Measurements from ENCODE around the gene GUCA2A. TPM values are rescaled to one million over a fixed set of nuclear protein-coding genes. Genes with fewer than 3 reads are reported as not detected.
A peak's percentile ranks its signal among the peaks of the same experiment; 100 is the strongest.

Gene GUCA2A
- total and polyA plus RNA-seq, 7 experiments from 2014 or later = 0.76 TPM; not detected in 6

DNA sequence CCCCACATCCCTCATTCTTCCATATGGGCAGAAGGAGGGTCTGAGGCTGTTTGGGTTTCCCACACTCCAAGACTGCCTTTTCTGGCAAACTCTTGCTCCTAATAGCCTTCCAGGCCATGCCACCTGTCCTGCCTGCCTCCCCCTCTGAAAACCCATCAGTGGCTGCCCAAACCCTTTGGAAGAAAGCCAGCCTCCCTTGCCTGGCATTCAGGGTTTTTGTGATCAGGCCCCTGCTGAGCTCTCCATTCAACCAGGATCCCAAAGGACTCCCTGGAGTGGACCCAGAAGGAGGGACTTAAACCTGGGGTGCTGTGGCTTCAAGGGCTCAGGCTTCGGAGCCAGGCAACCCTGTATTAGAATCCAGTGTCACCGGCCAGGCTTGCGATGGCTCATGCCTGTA is 4.2 kb upstream of the GUCA2A start:
- Histone ChIP-seq H3K27ac (ENCODE audit: low read depth, low read length) (no peak overlapping the region), H3K36me3 (ENCODE audit: control insufficient read depth in 2 of 3, insufficient read depth in 3 of 3, low read length in 3 of 3) (peaks cover 0 to under 1% (median 0%) of the 10 kb centered on the region in 3 experiments), H3K4me3 (ENCODE audit: low read length) (no peak overlapping the region), H3K9me3 (ENCODE audit: control insufficient read depth in 2 of 3, low read length in 3 of 3) (no peaks in the 10 kb centered on the region), H3K4me1 (ENCODE audit: control insufficient read depth in 2 of 2, insufficient read depth in 2 of 2, low read length in 2 of 2) (no peaks in the 10 kb centered on the region), H3K27me3 (ENCODE audit: control insufficient read depth in 2 of 2, insufficient read depth in 2 of 2, low read length in 2 of 2) (no peaks in the 10 kb centered on the region)
- H3K36me3 Mint-ChIP-seq = no peaks in the 10 kb centered on the region
- intact Hi-C loops (cut with micrococcal nuclease) = no loop called here
- H3K27me3 Mint-ChIP-seq = peaks cover 0 to 5% (median 0%) of the 10 kb centered on the region in 5 donors
- H3K4me1 Mint-ChIP-seq = peaks cover 0 to 2% (median 0%) of the 10 kb centered on the region in 7 donors
- H3K27ac Mint-ChIP-seq = no peak overlapping the region
- POLR2A ChIA-PET = no interaction called here
- H3K4me3 Mint-ChIP-seq = no peak overlapping the region
- CTCF ChIA-PET = no interaction called here
- no peak for DNase-seq
- no peak for ATAC-seq
- no peaks in the 10 kb centered on the region for H3K9me3 Mint-ChIP-seq

DNA sequence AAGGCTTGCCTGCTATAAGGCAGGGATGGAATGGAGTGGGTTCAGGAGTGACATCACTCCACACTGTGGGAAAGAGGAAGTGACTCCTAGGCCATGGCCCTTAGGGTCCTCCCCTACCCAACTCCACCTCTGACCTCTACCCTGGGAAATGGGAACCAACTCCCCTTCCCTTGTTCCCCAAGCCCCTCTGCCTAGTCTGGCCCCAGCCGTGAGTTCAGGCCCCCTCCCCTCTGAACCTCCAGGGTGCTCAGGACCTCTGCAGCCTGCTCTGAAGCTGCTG is 3.8 kb upstream of the GUCA2A start:
- H3K4me1 ChIP-seq (ENCODE audit: control insufficient read depth in 2 of 2, insufficient read depth in 2 of 2, low read length in 2 of 2) = no peaks in the 10 kb centered on the region
- no peak overlapping the region for H3K4me3 Mint-ChIP-seq
- no peaks in the 10 kb centered on the region for H3K9me3 Mint-ChIP-seq
- no peaks in the 10 kb centered on the region for H3K9me3 ChIP-seq (ENCODE audit: control insufficient read depth in 2 of 3, low read length in 3 of 3)
- no peaks in the 10 kb centered on the region for H3K27me3 ChIP-seq (ENCODE audit: control insufficient read depth in 2 of 2, insufficient read depth in 2 of 2, low read length in 2 of 2)
- peaks cover 0 to 5% (median 0%) of the 10 kb centered on the region in 5 donors for H3K27me3 Mint-ChIP-seq
- ChIA-PET POLR2A (no interaction called here), CTCF (no interaction called here)
- H3K27ac ChIP-seq (ENCODE audit: low read depth, low read length) = no peak overlapping the region
- peaks cover 0 to 2% (median 0%) of the 10 kb centered on the region in 7 donors for H3K4me1 Mint-ChIP-seq
- DNase-seq (no peak), ATAC-seq (peak; percentile 38)
- no peak overlapping the region for H3K27ac Mint-ChIP-seq
- H3K36me3 Mint-ChIP-seq = no peaks in the 10 kb centered on the region
- intact Hi-C loops (cut with micrococcal nuclease) = no loop called here
- no peaks in the 10 kb centered on the region for H3K36me3 ChIP-seq (ENCODE audit: control insufficient read depth in 2 of 3, insufficient read depth in 3 of 3, low read length in 3 of 3)
- no peak overlapping the region for H3K4me3 ChIP-seq (ENCODE audit: low read length)

DNA sequence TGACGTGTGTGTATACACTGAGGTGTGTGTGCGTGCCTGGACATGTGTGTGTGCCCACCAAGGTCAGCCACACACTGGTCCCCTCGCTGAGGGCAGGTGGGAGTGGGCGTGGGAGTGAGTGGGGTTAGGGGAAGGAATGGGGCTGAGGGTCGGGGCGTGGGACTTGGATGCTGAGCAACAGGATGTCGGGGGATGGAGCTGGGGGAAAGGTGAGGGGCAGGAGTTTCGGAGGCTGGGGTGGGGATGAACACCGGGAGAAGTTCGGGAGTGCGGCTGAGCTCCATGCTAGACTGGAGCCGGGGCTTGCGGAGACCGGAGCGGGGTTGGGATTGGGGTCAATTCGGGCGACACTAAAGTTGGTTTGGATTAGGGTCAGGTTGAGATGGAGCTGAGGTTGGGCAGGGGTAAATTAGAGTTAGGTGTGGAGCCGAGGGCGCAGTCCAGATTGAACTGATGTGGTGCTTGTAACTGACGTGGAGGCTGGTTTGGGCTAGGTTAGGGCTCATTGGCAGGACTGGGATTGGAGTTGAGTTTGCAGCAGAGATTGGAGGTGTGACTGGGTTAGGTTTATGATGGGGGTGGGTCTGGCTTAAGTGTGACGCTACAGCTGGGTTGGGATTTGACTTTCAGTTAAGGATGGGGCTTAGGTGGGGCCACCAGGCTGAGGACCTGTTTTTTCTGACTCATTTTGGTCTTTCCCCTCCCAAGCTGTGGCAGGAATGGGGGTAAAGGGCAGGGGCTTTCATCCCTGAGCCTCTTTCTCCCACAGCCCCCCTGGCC is 3.3 kb upstream of the GUCA2A start:
- Histone ChIP-seq H3K4me3 (ENCODE audit: low read length) (no peak overlapping the region), H3K9me3 (ENCODE audit: control insufficient read depth in 2 of 3, low read length in 3 of 3) (no peaks in the 10 kb centered on the region), H3K27ac (ENCODE audit: low read depth, low read length) (no peak overlapping the region), H3K27me3 (ENCODE audit: control insufficient read depth in 2 of 2, insufficient read depth in 2 of 2, low read length in 2 of 2) (no peaks in the 10 kb centered on the region), H3K4me1 (ENCODE audit: control insufficient read depth in 2 of 2, insufficient read depth in 2 of 2, low read length in 2 of 2) (no peaks in the 10 kb centered on the region), H3K36me3 (ENCODE audit: control insufficient read depth in 2 of 3, insufficient read depth in 3 of 3, low read length in 3 of 3) (no peaks in the 10 kb centered on the region)
- Mint-ChIP-seq H3K27ac (peak overlapping the region in 1 of 9 donors; percentile 3), H3K27me3 (peaks cover 0 to 5% (median 0%) of the 10 kb centered on the region in 5 donors), H3K4me1 (peaks cover 0 to 2% (median 0%) of the 10 kb centered on the region in 7 donors), H3K4me3 (no peak overlapping the region), H3K36me3 (no peaks in the 10 kb centered on the region), H3K9me3 (no peaks in the 10 kb centered on the region)
- intact Hi-C loops (cut with micrococcal nuclease) = no loop called here
- ATAC-seq = no peak
- POLR2A ChIA-PET = no interaction called here
- DNase-seq = no peak
- CTCF ChIA-PET = no interaction called here

DNA sequence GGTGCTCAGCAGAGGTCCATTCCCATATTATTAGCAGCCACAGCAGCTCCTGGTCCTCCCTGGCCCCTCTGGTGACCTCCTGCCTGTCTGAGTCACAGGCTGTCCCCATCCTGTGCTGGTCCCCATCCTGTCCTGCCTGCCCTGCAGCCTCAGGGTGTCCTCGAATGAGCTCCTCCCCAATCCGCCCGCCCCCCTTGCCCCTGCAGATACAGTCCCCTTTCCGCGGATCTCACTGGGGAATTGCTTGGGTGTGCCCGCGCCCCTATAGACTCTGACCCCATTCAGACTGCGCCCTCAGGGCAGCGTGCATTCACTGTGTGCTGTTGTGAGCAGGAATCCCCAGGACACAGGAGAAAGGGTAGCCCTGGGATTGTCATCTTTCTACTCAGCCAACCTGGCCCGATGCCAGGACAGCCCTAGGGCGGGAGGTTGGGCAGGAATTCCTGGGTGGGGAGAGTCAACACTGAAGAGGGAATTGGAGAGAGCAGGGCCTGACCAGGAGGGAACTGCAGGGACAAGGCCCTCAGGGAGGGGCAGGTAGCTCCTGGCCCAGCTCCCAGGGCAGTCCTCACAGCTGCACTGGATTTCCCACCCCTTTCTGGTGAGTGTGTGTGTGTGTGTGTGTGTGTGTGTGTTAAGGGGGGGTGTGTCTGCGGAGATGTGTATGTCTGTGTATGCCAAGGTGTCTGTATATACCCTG is 1.1 kb upstream of the GUCA2A start:
- CTCF ChIA-PET = interaction anchor here (2.7 kb wide), 1 partner anchor 8 kb away, joined by 8 read pairs; no protein-coding TSS in a partner anchor
- peaks cover 1 to 11% (median 3%) of the 10 kb centered on the region in 11 donors for H3K9me3 Mint-ChIP-seq
- Histone ChIP-seq H3K27me3 (ENCODE audit: control insufficient read depth in 2 of 2, insufficient read depth in 2 of 2, low read length in 2 of 2) (no peaks in the 10 kb centered on the region), H3K4me1 (ENCODE audit: control insufficient read depth in 2 of 2, insufficient read depth in 2 of 2, low read length in 2 of 2) (no peaks in the 10 kb centered on the region), H3K9me3 (ENCODE audit: control insufficient read depth in 2 of 3, low read length in 3 of 3) (no peaks in the 10 kb centered on the region), H3K27ac (ENCODE audit: low read depth, low read length) (no peak overlapping the region), H3K36me3 (ENCODE audit: control insufficient read depth in 2 of 3, insufficient read depth in 3 of 3, low read length in 3 of 3) (no peaks in the 10 kb centered on the region), H3K4me3 (ENCODE audit: low read length) (no peak overlapping the region)
- H3K4me3 Mint-ChIP-seq = no peak overlapping the region
- H3K27ac Mint-ChIP-seq = no peak overlapping the region
- peaks cover 0 to 11% (median under 1%) of the 10 kb centered on the region in 5 donors for H3K27me3 Mint-ChIP-seq
- intact Hi-C loops (cut with micrococcal nuclease) = no loop called here
- DNase-seq (peak in 1 of 9 donors; percentile 13), ATAC-seq (no peak)
- POLR2A ChIA-PET = no interaction called here
- H3K36me3 Mint-ChIP-seq = peaks cover 0 to 6% (median 3%) of the 10 kb centered on the region in 5 donors
- peaks cover 0 to 3% (median 0%) of the 10 kb centered on the region in 7 donors for H3K4me1 Mint-ChIP-seq

DNA sequence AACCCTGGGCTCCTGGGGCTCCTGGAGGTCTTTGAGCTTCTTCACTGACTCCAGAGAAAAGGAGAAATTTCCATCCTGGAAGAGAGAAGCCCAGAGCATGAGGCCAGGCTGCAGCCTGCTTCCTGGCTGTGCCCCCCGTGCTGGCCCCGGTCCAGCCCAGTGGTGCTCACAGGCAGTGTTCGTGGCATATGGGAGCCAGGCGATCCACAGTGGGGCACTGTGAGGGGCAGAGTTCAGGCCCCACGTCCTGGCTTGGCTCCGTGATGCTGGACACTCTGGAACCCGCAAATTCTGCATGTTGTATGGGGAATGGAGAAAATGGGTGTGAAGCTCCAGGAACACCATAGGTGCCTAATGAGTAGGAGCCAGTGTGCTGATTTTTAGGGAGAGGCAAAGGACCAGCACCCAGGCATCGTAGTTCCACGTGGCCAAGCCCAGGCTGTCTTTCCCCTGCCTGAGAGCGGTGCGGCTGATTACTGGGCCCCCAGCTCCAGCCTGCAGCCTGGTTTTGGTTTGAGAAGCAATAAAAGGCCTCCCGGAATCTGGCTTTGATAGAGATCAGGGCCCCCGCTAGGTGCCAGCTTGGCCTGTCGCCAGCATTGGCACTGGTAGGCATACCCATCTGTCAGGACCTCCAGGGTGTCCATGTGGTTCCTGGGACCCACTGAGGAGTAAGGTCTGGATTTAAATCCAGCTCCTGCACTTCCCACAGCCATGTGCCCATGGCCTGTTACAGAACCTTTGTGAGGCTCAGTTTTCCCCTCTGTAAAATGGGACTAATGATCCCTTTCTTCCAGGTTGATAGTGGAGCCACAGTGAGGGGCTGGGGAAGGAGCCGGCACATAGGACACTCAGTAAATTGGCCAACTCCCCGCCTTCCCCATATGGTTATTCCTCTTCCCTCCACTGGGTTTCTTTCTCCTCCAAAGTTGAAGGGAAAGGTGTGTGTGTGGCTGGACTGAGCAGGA is 725 bp downstream of the GUCA2A start:
- Mint-ChIP-seq H3K9me3 (peaks cover 2 to 19% (median 6%) of the 10 kb centered on the region in 11 donors), H3K27me3 (peaks cover 0 to 11% (median 10%) of the 10 kb centered on the region in 5 donors), H3K36me3 (peaks cover 0 to 6% (median 4%) of the 10 kb centered on the region in 5 donors), H3K4me3 (no peak overlapping the region), H3K27ac (no peak overlapping the region), H3K4me1 (peaks cover 0 to 3% (median 0%) of the 10 kb centered on the region in 7 donors)
- no peaks in the 10 kb centered on the region for H3K4me1 ChIP-seq (ENCODE audit: control insufficient read depth in 2 of 2, insufficient read depth in 2 of 2, low read length in 2 of 2)
- no peak overlapping the region for H3K27ac ChIP-seq (ENCODE audit: low read depth, low read length)
- DNase-seq = peak in 1 of 9 donors; percentile 16
- intact Hi-C loops (cut with micrococcal nuclease) = no loop called here
- no peaks in the 10 kb centered on the region for H3K9me3 ChIP-seq (ENCODE audit: control insufficient read depth in 2 of 3, low read length in 3 of 3)
- ChIA-PET POLR2A (no interaction called here), CTCF (interaction anchor here (2.7 kb wide), 1 partner anchor 10 kb away, joined by 8 read pairs; no protein-coding TSS in a partner anchor)
- no peak for ATAC-seq
- H3K36me3 ChIP-seq (ENCODE audit: control insufficient read depth in 2 of 3, insufficient read depth in 3 of 3, low read length in 3 of 3) = no peaks in the 10 kb centered on the region
- no peak overlapping the region for H3K4me3 ChIP-seq (ENCODE audit: low read length)
- H3K27me3 ChIP-seq (ENCODE audit: control insufficient read depth in 2 of 2, insufficient read depth in 2 of 2, low read length in 2 of 2) = no peaks in the 10 kb centered on the region

DNA sequence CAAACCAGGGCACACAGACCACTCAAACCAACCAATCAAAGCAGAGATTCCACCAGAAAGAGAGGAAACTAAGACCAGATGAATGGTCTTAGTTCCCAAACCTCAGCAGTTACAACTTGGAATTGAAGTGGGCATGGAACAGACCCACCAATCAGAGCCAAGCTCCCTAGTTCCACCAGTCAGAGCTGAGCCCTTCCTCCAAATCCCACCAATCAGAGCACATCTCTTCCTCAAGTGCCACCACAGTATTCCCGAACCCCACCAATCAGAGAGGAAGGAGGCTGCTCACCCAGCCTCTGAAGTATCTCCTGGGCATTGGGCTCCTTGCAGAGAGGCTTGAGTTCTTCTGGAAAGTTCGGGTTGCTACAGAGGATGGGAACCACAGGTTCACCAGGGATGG is 1.4 kb downstream of the GUCA2A start:
- Histone ChIP-seq H3K4me1 (ENCODE audit: control insufficient read depth in 2 of 2, insufficient read depth in 2 of 2, low read length in 2 of 2) (no peaks in the 10 kb centered on the region), H3K36me3 (ENCODE audit: control insufficient read depth in 2 of 3, insufficient read depth in 3 of 3, low read length in 3 of 3) (no peaks in the 10 kb centered on the region), H3K27me3 (ENCODE audit: control insufficient read depth in 2 of 2, insufficient read depth in 2 of 2, low read length in 2 of 2) (no peaks in the 10 kb centered on the region), H3K27ac (ENCODE audit: low read depth, low read length) (no peak overlapping the region), H3K9me3 (ENCODE audit: control insufficient read depth in 2 of 3, low read length in 3 of 3) (no peaks in the 10 kb centered on the region), H3K4me3 (ENCODE audit: low read length) (no peak overlapping the region)
- Mint-ChIP-seq H3K36me3 (peaks cover 0 to 6% (median 4%) of the 10 kb centered on the region in 5 donors), H3K4me1 (peaks cover 0 to 3% (median under 1%) of the 10 kb centered on the region in 7 donors), H3K27me3 (peaks cover 0 to 11% (median 9%) of the 10 kb centered on the region in 5 donors), H3K4me3 (no peak overlapping the region), H3K27ac (no peak overlapping the region), H3K9me3 (peaks cover 2 to 19% (median 6%) of the 10 kb centered on the region in 11 donors)
- DNase-seq = peak in 1 of 9 donors; percentile 12
- intact Hi-C loops (cut with micrococcal nuclease) = no loop called here
- CTCF ChIA-PET = no interaction called here
- no peak for ATAC-seq
- POLR2A ChIA-PET = no interaction called here
